GM23338 (cell line): ENCODE data around the gene DCAF11. TPM values are rescaled to one million over a fixed set of nuclear protein-coding genes. Genes with fewer than 3 reads are reported as not detected.

Experiments used
- ATAC-seq: fragments of 200-7000 bp; cut with Tn5 transposase; 3 replicates; pipeline ENCODE4 v1.9.1; 2020
- DNase-seq: peaks from one replicate; pipeline ENCODE4 v3.0.0-alpha.2; 2015; ENCODE audit warnings: low spot score
- H2AFZ ChIP-seq: fragments of 200-600 bp; sonication (generic); 2 replicates; pipeline ENCODE4 v1.8.0; 2016; ENCODE audit warnings: antibody characterized with exemption, mild to moderate bottlenecking, moderate library complexity
- H3F3A ChIP-seq: fragments of 200-600 bp; sonication (generic); replicated peaks from 2 replicates; pipeline ENCODE4 v1.8.0; 2017; ENCODE audit warnings: antibody characterized with exemption, mixed run types, low read depth
- H3K27ac ChIP-seq: fragments of 200-600 bp; sonication (generic); 2 replicates; pipeline ENCODE4 v1.6.1; 2016; ENCODE audit warnings: low read depth
- H3K27me3 ChIP-seq: fragments of 200-600 bp; sonication (generic); 2 replicates; pipeline ENCODE4 v1.8.0; 2016; ENCODE audit warnings: mild to moderate bottlenecking, mixed run types, moderate library complexity; ENCODE audit not compliant: insufficient read depth
- H3K36me3 ChIP-seq: fragments of 200-600 bp; sonication (generic); 2 replicates; pipeline ENCODE4 v1.8.0; 2016; ENCODE audit warnings: mild to moderate bottlenecking; ENCODE audit not compliant: insufficient read depth
- H3K4me1 ChIP-seq: fragments of 200-600 bp; sonication (generic); 2 replicates; pipeline ENCODE4 v1.8.0; 2016; ENCODE audit warnings: mild to moderate bottlenecking, moderate library complexity; ENCODE audit not compliant: insufficient read depth
- H3K4me2 ChIP-seq: fragments of 200-600 bp; sonication (generic); 2 replicates; pipeline ENCODE4 v1.7.1; 2017; ENCODE audit warnings: mixed run types
- H3K4me3 ChIP-seq: fragments of 200-600 bp; sonication (generic); 2 replicates; pipeline ENCODE4 v1.6.1; 2016; ENCODE audit warnings: mixed run types
- H3K79me2 ChIP-seq: fragments of 200-600 bp; sonication (generic); replicated peaks from 2 replicates; pipeline ENCODE4 v1.8.0; 2017; ENCODE audit warnings: mild to moderate bottlenecking; ENCODE audit not compliant: insufficient read depth
- H3K9me2 ChIP-seq: fragments of 200-600 bp; sonication (generic); 2 replicates; pipeline ENCODE4 v1.8.0; 2017; ENCODE audit not compliant: insufficient read depth
- H4K20me1 ChIP-seq: fragments of 200-600 bp; sonication (generic); replicated peaks from 2 replicates; pipeline ENCODE4 v1.8.0; 2017; ENCODE audit warnings: mild to moderate bottlenecking; ENCODE audit not compliant: insufficient read depth
- H3K27ac Mint-ChIP-seq: 2 replicates; pipeline ENCODE4 v1.8.0; 2020; ENCODE audit warnings: inconsistent platforms, mild to moderate bottlenecking, moderate library complexity, mixed read lengths
- H3K27me3 Mint-ChIP-seq: 3 replicates; pipeline ENCODE4 v1.8.0; 2022; ENCODE audit warnings: low read depth, mild to moderate bottlenecking, moderate library complexity, mixed read lengths, inconsistent platforms; ENCODE audit not compliant: insufficient read depth, poor library complexity
- H3K36me3 Mint-ChIP-seq: 3 replicates; pipeline ENCODE4 v1.8.0; 2021; ENCODE audit warnings: low read depth, mild to moderate bottlenecking, inconsistent platforms, moderate library complexity, mixed read lengths
- H3K4me1 Mint-ChIP-seq: 3 replicates; pipeline ENCODE4 v1.8.0; 2020; ENCODE audit warnings: mild to moderate bottlenecking, inconsistent platforms, mixed read lengths
- H3K4me3 Mint-ChIP-seq: 3 replicates; pipeline ENCODE4 v1.8.0; 2021; ENCODE audit warnings: moderate library complexity, mild to moderate bottlenecking, inconsistent platforms, mixed read lengths
- H3K9me3 Mint-ChIP-seq: 3 replicates; pipeline ENCODE4 v1.8.0; 2020; ENCODE audit warnings: moderate library complexity, mild to moderate bottlenecking, inconsistent platforms, mixed read lengths
- EZH2 ChIP-seq: fragments of 200-600 bp; sonication (generic); IDR thresholded peaks from one replicate; pipeline ENCODE4 v1.8.0; 2017; ENCODE audit warnings: antibody characterized with exemption, mild to moderate bottlenecking, low read depth; ENCODE audit not compliant: unreplicated experiment
- EZH2phosphoT487 ChIP-seq: fragments of 200-600 bp; sonication (generic); IDR thresholded peaks from one replicate; pipeline ENCODE4 v1.8.1; 2018; ENCODE audit warnings: antibody characterized with exemption; ENCODE audit not compliant: unreplicated experiment
- JUNB ChIP-seq: IDR thresholded peaks from one replicate; pipeline ENCODE4 v1.6.1; 2016; ENCODE audit warnings: antibody characterized with exemption; ENCODE audit not compliant: unreplicated experiment
- ZNF114 ChIP-seq: fragments of 250-450 bp; sonication (Bioruptor Pico); IDR thresholded peaks from 2 replicates; pipeline ENCODE4 v1.5.0; 2020; ENCODE audit warnings: mild to moderate bottlenecking, moderate library complexity
- ZNF331 ChIP-seq: fragments of 250-450 bp; sonication (Bioruptor Pico); IDR thresholded peaks from 2 replicates; pipeline ENCODE4 v1.5.0; 2020; ENCODE audit warnings: low read depth, mild to moderate bottlenecking, moderate library complexity
- polyA plus RNA-seq: library from polyadenylated mRNA; unstranded; fragments of >200 nt; fragmentation: Nextera tagmentation; extraction: Ambion mirVana; gene quantifications from 2 replicates; pipeline ENCODE4 v1.2.1, GENCODE V29; 2016
- total RNA-seq: library from RNA; depleted of rRNA; stranded (reverse); fragments of >200 nt; shearing (Covaris generic); gene quantifications from 2 replicates; pipeline ENCODE4 v1.2.3, GENCODE V29; 2014
- TF ChIP-seq, protein P1 (sequence below): IDR thresholded peaks from 2 replicates; pipeline ENCODE4 v1.6.1; 2016; ENCODE audit warnings: antibody characterized with exemption
- TF ChIP-seq, protein P2 (sequence below): fragments of 250-450 bp; sonication (Bioruptor Pico); IDR thresholded peaks from 2 replicates; pipeline ENCODE4 v1.5.0; 2020; ENCODE audit warnings: mild to moderate bottlenecking, moderate library complexity

DCAF11 gene
- total and polyA plus RNA-seq, 2 experiments from 2014 or later: 18.6 to 93.2 TPM

DNA sequence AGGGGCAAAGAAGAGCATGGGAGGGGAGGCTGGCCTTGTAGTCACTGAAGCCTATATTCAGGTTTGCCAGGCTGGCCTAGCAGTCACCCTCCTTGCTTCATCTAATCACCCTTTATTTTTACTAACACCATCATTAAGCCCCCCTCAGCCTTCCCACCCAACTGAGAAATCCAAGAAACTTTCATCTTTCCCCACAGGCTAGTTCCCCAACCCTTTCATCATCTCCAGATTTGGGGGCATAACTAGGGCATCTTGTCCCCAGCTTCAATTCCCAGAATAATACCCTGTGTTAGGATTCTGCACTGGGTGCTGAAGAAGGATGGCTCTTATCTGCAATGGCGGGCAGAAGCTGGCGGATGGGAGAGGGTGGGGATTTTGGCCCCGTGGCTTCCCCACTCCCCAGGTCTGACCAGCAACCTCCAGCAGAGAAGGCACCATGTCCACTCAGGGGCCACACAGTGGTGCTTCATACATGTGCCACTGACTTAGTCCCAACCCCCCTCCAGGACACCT, 13.5 kb upstream of the DCAF11 start:
- TF ChIP-seq, protein P1, sequence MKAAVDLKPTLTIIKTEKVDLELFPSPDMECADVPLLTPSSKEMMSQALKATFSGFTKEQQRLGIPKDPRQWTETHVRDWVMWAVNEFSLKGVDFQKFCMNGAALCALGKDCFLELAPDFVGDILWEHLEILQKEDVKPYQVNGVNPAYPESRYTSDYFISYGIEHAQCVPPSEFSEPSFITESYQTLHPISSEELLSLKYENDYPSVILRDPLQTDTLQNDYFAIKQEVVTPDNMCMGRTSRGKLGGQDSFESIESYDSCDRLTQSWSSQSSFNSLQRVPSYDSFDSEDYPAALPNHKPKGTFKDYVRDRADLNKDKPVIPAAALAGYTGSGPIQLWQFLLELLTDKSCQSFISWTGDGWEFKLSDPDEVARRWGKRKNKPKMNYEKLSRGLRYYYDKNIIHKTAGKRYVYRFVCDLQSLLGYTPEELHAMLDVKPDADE: no peak
- TF ChIP-seq ZNF114 (CRISPR knock-in tag) (no peak), ZNF331 (CRISPR knock-in tag) (no peak), EZH2phosphoT487 (no peak), JUNB (no peak), EZH2 (no peak)
- TF ChIP-seq, protein P2, sequence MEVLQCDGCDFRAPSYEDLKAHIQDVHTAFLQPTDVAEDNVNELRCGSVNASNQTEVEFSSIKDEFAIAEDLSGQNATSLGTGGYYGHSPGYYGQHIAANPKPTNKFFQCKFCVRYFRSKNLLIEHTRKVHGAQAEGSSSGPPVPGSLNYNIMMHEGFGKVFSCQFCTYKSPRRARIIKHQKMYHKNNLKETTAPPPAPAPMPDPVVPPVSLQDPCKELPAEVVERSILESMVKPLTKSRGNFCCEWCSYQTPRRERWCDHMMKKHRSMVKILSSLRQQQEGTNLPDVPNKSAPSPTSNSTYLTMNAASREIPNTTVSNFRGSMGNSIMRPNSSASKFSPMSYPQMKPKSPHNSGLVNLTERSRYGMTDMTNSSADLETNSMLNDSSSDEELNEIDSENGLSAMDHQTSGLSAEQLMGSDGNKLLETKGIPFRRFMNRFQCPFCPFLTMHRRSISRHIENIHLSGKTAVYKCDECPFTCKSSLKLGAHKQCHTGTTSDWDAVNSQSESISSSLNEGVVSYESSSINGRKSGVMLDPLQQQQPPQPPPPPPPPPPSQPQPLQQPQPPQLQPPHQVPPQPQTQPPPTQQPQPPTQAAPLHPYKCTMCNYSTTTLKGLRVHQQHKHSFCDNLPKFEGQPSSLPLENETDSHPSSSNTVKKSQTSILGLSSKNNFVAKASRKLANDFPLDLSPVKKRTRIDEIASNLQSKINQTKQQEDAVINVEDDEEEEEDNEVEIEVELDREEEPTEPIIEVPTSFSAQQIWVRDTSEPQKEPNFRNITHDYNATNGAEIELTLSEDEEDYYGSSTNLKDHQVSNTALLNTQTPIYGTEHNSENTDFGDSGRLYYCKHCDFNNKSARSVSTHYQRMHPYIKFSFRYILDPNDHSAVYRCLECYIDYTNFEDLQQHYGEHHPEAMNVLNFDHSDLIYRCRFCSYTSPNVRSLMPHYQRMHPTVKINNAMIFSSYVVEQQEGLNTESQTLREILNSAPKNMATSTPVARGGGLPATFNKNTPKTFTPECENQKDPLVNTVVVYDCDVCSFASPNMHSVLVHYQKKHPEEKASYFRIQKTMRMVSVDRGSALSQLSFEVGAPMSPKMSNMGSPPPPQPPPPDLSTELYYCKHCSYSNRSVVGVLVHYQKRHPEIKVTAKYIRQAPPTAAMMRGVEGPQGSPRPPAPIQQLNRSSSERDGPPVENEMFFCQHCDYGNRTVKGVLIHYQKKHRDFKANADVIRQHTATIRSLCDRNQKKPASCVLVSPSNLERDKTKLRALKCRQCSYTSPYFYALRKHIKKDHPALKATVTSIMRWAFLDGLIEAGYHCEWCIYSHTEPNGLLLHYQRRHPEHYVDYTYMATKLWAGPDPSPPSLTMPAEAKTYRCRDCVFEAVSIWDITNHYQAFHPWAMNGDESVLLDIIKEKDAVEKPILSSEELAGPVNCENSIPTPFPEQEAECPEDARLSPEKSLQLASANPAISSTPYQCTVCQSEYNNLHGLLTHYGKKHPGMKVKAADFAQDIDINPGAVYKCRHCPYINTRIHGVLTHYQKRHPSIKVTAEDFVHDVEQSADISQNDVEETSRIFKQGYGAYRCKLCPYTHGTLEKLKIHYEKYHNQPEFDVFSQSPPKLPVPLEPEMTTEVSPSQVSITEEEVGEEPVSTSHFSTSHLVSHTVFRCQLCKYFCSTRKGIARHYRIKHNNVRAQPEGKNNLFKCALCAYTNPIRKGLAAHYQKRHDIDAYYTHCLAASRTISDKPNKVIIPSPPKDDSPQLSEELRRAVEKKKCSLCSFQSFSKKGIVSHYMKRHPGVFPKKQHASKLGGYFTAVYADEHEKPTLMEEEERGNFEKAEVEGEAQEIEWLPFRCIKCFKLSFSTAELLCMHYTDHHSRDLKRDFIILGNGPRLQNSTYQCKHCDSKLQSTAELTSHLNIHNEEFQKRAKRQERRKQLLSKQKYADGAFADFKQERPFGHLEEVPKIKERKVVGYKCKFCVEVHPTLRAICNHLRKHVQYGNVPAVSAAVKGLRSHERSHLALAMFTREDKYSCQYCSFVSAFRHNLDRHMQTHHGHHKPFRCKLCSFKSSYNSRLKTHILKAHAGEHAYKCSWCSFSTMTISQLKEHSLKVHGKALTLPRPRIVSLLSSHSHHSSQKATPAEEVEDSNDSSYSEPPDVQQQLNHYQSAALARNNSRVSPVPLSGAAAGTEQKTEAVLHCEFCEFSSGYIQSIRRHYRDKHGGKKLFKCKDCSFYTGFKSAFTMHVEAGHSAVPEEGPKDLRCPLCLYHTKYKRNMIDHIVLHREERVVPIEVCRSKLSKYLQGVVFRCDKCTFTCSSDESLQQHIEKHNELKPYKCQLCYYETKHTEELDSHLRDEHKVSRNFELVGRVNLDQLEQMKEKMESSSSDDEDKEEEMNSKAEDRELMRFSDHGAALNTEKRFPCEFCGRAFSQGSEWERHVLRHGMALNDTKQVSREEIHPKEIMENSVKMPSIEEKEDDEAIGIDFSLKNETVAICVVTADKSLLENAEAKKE (CRISPR knock-in tag): no peak
- H3K27ac Mint-ChIP-seq: no peak overlapping the region
- H3K36me3 ChIP-seq: peaks cover 31% of the 10 kb centered on the region
- H3K4me2 ChIP-seq: no peak overlapping the region
- H3K27me3 Mint-ChIP-seq: peaks cover 9% of the 10 kb centered on the region
- H2AFZ ChIP-seq: no peak overlapping the region
- no peak overlapping the region for H3K27ac ChIP-seq
- peaks cover 10% of the 10 kb centered on the region; the same call in 1 of the 2 replicates for H3F3A ChIP-seq
- H3K79me2 ChIP-seq: peaks cover 5% of the 10 kb centered on the region; the same call in 1 of the 2 replicates
- peaks cover 89% of the 10 kb centered on the region for H3K36me3 Mint-ChIP-seq
- H3K4me3 ChIP-seq: no peak overlapping the region
- ATAC-seq (no peak), DNase-seq (no peak)
- H3K9me3 Mint-ChIP-seq: peaks cover 14% of the 10 kb centered on the region
- H4K20me1 ChIP-seq: peaks cover 5% of the 10 kb centered on the region; the same call in 1 of the 2 replicates
- H3K4me1 Mint-ChIP-seq: peaks cover 10% of the 10 kb centered on the region
- H3K9me2 ChIP-seq: no peaks in the 10 kb centered on the region
- H3K4me3 Mint-ChIP-seq: no peak overlapping the region
- H3K27me3 ChIP-seq: no peaks in the 10 kb centered on the region
- no peaks in the 10 kb centered on the region; the same call in 1 of the 2 replicates for H3K4me1 ChIP-seq
